SHP77 treated with DMSO at 0.1 percent for 48 hours (cell line): ENCODE data around the gene TIMM17B.

ENCODE experiments used
- DNase-seq: peaks from one replicate; lab custom pipeline; 2025; lab: John Stamatoyannopoulos, UW

TIMM17B gene

GRCh38 chrX:48918643-48919340 is 21.2 kb upstream of the TIMM17B start, which contains the start of gene PIM2:
Gene PIM2, minus strand, starts transcription at chrX:48919024. Its CDS starts 190 bp downstream, at chrX:48918834.
- DNase-seq = peak; percentile 60

GRCh38 chrX:48918301-48918642 is 20.7 kb upstream of the TIMM17B start:
- no peak for DNase-seq

GRCh38 chrX:48917139-48918001 is 19.8 kb upstream of the TIMM17B start:
- peak; percentile 51 for DNase-seq

- no peak for DNase-seq
Measured at GRCh38 chrX:48914593-48915493, 17.3 kb upstream of the TIMM17B start.

- no peak for DNase-seq
Measured at GRCh38 chrX:48913605-48914366, 16.2 kb upstream of the TIMM17B start.

GRCh38 chrX:48911412-48912182 is 14.0 kb upstream of the TIMM17B start, which contains the start of gene SLC35A2:
Gene SLC35A2, minus strand, starts transcription at chrX:48911646. Its CDS starts 10 bp downstream, at chrX:48911636.
- DNase-seq = peak; percentile 52

- DNase-seq = no peak
Measured at GRCh38 chrX:48910926-48911411, 13.4 kb upstream of the TIMM17B start.

- DNase-seq = no peak
Measured at GRCh38 chrX:48909703-48910294, 12.2 kb upstream of the TIMM17B start.

- no peak for DNase-seq
Measured at GRCh38 chrX:48908600-48908999, 11.0 kb upstream of the TIMM17B start.

- no peak for DNase-seq
Measured at GRCh38 chrX:48905090-48905790, 7.7 kb upstream of the TIMM17B start.

- no peak for DNase-seq
Measured at GRCh38 chrX:48904626-48905025, 7.1 kb upstream of the TIMM17B start.

- DNase-seq = no peak
Measured at GRCh38 chrX:48904180-48904579, 6.6 kb upstream of the TIMM17B start.

GRCh38 chrX:48903290-48903689 is 5.7 kb upstream of the TIMM17B start:
- DNase-seq = no peak

GRCh38 chrX:48902776-48903175 is 5.2 kb upstream of the TIMM17B start:
- DNase-seq = no peak

- DNase-seq = no peak
Measured at GRCh38 chrX:48902135-48902534, 4.6 kb upstream of the TIMM17B start.

GRCh38 chrX:48901069-48901468 is 3.5 kb upstream of the TIMM17B start:
- no peak for DNase-seq

- DNase-seq = no peak
Measured at GRCh38 chrX:48899078-48899410, 1.5 kb upstream of the TIMM17B start.

- peak; percentile 39 for DNase-seq
Measured at GRCh38 chrX:48897157-48897624, 377 bp downstream of the TIMM17B start.

- no peak for DNase-seq
Measured at GRCh38 chrX:48896611-48897011, 957 bp downstream of the TIMM17B start.
